GM18951 (cell line): Measurements from ENCODE around the gene ATP8A2.

ENCODE experiments used
- POLR2A ChIP-seq: IDR thresholded peaks from 4 replicates; pipeline ENCODE4 v1.6.1; 2011; ENCODE audit warnings: mild to moderate bottlenecking; ENCODE audit not compliant: insufficient read length, insufficient read depth; ENCODE audit errors: extremely low read depth
- in situ Hi-C: fragments of 300-500 bp; cut with MboI; formaldehyde crosslinking; loops from one replicate; pipeline ENCODE4 v1.12.0; 2022; ENCODE audit warnings: low sequenced_read_pairs, mixed read lengths, inconsistent platforms; ENCODE audit not compliant: unreplicated experiment

The ATP8A2 gene

DNA sequence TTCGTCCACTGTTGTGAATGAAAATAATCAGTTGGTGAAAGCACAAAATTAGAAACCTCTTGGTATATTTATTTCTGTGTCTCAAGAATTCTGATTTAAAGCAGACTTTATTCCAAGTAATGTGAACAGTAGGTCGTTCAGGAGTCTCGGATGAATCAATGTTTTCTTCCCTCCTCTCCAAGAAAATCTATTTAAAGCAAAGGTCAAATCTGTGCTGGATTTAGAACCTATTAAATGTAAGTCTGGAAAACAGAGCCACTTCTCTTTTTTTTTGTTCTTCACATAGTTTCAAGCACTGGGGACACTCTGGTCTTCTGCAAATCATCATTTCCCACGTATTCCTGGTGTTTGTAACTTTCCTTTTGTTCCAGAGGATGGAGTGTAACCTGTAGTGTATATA is 312.7 kb downstream of the ATP8A2 start:
- no peak for TF ChIP-seq POLR2A
- in situ Hi-C loops: no loop called here

DNA sequence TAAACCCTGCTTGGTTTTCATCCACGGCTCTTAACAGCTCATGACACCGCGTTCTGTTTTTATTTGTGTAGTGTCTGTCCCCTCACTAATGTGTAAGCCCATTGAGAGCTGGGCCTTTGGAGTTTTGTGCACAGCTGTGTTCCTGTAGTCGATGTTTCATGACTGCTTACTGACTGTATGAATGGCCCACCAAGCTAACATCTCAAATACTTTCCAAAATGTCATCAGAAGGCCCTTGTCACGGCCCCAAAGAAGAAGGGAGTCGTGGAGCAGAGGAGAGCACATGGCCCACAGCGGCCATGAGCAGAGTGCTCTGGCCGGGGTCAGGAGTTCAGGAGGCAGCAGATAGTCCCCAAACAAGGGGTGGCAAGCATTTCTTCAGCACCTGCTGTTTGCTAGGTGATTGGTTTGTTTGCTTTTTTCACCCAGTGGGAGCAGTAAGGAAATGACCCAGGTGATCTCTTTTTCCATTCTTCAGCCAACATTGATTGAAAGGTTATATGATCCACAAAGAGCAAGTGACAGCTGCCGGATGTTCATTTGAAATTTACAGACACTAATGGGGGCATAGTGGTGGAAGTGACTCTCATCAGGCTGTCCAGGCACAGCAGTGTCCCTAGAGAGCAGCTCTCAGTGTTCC is 315.2 kb downstream of the ATP8A2 start:
- in situ Hi-C loops: no loop called here
- TF ChIP-seq POLR2A: no peak

DNA sequence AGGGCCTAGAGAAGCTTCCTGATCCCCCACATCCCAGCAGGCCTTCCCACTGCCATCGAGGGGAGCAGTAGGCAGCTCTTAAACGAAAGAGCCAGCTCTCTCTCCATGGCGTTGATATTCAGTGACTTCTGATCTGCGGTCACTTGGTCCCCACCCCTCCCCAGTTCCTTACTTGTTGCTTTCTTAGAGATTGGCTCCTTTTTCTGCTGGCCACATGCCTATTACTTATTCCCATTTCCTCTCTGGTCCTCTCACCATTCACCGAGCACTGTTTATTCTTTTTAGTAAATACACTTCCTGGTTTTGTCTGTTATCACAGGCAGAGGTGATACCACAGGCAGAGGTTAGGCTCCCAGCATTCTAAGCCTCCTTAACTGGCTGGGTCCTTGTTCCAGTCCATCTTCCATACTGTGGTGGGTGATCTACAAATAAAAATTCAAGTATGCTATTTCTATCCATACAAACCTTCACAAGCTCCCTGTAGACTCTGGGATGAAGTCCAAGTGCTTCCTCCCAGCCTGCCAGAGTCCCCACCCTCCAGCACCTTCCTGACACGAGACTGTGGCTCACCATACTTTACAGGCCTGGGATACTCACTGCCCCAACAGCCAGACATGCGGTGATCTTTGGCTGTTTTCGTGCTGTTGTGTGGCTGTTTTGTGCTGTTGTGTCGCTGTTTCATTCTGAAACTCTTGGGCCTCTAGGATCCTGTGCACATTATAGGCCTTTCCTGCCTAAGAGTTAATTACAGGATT is 315.9 kb downstream of the ATP8A2 start:
- in situ Hi-C loops: no loop called here
- TF ChIP-seq POLR2A: no peak

DNA sequence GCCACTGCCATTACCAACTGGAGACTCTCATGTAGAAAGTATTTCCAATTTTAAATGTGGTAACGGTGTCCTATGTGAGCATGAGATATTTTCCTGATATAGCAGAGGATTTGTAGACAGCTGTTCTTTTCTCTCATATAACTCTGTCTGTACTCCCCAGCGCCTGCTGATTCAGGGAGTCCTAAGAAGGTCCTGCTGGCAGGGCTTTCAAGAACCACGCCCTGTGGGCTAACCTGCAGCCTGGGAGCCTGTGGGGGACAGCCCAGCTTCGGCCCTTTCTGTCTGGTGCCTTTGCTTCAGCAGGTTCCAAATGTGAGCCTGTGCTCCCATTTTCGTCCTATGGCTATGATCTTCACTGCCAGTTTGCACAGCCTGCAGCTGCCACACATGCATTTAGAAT is 316.8 kb downstream of the ATP8A2 start:
- TF ChIP-seq POLR2A: no peak

DNA sequence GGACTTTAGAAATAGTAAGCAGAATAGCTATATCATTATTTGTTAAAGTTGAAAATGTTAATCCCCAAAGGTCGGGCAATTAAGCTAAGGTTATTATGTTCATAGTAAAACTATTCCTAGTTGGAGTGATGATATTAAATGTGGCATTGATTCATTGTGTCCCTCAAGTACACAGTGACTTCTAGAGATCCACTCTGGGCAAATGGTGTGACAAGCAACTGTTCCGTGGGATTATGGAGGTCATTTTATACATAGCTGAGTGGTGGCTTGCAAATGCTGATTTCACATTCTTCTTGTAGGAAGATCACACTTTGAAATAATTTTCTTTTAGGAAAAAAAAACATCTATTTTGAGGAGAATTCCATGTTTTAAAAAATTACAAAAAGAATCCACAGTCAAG is 317.8 kb downstream of the ATP8A2 start:
- in situ Hi-C loops: no loop called here
- no peak for TF ChIP-seq POLR2A

More for the DNA sequence above, 316.8 kb downstream of the ATP8A2 start:
- in situ Hi-C loops: no loop called here

DNA sequence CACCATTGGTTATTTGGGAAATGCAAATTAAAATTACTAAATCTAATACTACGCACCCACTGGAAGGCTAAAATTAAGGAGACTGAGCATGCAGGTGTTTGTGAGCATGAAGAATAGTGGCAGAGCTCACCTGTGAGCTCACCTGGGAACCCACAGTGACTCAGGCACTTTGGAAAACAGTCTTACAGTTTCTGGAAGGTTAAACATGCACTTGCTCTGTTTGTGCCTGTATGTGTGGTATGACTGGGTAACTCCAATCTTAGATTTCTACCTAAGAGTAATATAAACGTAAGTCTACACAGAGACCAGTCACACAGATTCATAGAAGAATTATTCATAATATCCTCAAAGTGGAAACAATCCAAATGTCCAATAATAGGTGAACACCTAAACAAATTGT is 318.8 kb downstream of the ATP8A2 start:
- TF ChIP-seq POLR2A: no peak
- in situ Hi-C loops: no loop called here

DNA sequence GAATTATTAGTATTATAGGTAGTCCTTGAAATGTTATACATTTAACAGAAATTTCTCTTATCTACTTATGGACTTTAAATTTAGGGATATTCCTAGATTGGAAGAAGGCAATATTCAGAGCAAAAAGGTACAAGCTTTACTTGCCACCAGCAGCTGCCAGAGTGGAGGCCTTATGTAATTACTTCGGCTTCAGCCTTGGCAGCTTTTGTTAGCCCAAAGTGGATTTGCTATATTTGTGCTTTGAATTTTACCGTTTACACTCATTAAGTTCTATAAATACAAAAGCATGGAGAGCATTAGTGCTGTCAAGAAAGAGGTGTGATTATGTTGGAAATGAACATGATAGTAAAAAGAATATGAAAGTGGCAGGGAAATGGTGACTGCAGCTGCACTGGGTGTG is 319.9 kb downstream of the ATP8A2 start:
- no peak for TF ChIP-seq POLR2A
- in situ Hi-C loops: no loop called here

DNA sequence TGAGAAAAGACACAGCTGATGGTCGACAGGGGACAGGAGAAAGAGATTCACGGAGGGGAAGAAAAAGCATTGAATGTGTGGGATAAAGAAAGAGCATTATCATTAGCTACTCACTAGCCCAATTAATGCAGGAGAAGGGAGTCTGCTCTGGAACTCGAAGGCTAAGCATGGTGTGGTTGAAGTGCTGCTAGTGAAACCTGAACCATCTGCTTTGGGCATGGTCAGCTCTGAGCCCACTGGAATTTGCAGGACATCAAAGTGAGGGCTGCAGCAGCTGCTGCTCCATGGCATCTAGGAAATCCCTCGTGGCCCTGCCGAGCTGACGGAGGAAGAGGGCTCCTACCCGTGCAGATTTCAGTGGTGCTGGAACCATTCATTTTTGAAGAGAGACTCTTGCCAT is 320.3 kb downstream of the ATP8A2 start:
- no peak for TF ChIP-seq POLR2A
- in situ Hi-C loops: no loop called here

DNA sequence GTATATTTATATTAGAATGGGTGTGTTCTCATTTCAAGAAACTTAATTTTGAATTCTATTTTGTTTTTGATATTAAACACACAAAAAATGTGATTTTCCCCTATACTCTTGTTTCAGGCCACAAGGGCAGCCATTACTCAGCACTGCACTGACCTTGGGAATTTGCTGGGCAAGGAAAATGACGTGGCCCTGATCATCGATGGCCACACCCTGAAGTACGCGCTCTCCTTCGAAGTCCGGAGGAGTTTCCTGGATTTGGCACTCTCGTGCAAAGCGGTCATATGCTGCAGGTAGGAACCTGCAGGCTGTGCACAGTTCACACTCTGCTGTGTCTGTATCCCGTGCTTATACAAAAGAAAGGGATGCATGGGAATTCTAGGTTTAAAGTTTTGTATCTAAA is 327.3 kb downstream of the ATP8A2 start:
- in situ Hi-C loops: no loop called here
- no peak for TF ChIP-seq POLR2A

DNA sequence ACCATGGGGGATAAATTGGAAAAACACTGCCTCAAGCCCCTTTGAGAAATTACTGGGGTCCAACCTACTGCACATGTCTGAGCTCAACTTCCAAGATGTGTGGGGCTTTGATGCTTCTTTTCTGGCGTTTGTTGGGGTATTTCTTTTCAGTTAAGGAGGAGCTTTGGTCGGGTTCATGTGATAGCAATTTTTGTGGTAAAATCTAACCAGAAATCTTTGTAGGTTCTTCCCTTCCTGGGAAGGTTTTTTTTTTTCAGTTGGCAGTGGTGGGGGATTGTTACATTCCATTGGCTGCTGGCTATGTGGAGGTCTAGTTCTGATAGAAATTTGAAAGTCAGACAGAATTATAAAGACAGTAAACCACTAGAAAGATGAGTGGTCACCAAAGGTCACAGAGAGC is 327.8 kb downstream of the ATP8A2 start:
- in situ Hi-C loops: no loop called here
- TF ChIP-seq POLR2A: no peak

DNA sequence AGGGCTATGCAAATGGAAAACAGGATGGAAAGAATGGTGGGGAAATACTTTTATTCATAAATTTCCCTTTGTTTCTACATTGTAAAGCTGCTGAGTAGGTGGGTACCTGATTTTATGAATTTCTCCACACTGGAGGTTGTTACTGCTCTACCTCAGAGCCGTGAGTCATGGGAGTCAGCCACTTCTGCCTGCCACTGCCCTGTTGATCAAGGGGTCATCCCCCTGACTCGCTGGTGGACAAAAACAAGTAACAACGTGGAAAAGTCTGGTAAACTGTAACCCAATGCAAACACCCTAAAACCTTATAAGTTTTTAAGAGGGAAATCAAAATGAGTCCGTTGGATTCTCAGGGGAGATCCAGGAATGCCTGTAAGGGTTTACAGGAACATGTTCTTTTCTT is 329.5 kb downstream of the ATP8A2 start:
- TF ChIP-seq POLR2A: no peak
- in situ Hi-C loops: no loop called here

DNA sequence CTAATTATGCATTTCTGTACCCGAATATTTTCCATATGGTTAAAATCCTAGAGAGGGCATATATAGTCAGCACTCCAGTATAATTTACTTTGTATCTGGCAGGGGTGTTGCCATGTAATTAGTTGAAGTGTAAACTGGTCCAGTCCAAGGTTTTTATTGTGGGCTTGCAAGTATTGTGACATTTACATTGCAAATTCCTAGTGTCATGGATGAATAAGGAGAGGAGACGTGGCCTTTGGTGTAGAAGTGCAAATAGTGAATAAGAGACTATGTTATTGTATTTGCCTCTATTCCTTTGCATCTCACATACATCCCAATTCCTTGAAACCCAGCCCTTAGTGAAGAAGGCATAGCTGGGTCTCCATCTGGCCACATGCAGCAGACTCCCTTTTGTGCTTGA is 330.6 kb downstream of the ATP8A2 start:
- no peak for TF ChIP-seq POLR2A
- in situ Hi-C loops: no loop called here

DNA sequence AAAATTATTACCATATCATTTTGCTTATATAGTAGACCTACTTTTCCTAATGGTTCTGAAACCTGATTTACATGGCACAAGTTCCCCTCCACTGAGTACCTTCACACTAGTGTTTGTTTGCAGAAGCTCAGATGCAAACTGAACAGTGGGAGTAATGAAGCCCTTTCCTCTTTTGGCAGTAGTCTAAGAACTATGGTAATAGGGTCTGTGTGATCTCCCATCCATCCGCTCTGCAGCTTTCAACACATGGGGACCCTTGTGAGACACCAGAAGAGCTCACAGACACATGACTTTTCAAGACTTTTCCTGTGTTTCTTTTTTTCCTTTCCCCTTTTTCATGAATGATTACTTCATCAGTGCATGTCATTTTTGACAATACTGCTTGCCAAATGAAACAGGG is 336.0 kb downstream of the ATP8A2 start:
- no peak for TF ChIP-seq POLR2A
- in situ Hi-C loops: no loop called here

DNA sequence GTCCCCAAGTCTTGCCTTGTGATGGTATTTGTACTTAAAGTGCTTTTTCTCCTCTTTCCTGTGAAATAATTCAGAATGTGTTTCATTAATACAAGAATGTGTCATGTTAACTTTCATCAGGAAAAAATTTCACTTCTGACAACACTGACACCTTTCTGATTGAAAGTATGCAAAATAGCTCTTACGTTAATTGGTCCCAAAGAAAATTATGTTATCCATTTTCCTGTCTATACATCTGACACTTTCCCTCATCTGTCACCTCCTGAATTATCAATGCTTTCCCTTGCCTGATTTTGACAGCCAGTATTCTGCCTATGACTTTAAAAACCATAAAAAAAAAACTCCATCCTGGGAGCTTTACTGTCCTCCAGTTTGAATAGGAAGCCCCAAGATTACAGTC is 336.5 kb downstream of the ATP8A2 start:
- in situ Hi-C loops: no loop called here
- TF ChIP-seq POLR2A: no peak
